Stimulated activated CD4-positive, alpha-beta T cell treated with anti-CD3 and anti-CD28 coated beads, Interleukin-2, amount 100 ng/mL, for 24 hours (primary cell): Measurements from ENCODE around the gene SLCO2A1.

Experiments
- DNase-seq, 2 donors: peaks; one replicate each; pipeline ENCODE4 v3.0.0-alpha.2; 2020

SLCO2A1 gene

DNA sequence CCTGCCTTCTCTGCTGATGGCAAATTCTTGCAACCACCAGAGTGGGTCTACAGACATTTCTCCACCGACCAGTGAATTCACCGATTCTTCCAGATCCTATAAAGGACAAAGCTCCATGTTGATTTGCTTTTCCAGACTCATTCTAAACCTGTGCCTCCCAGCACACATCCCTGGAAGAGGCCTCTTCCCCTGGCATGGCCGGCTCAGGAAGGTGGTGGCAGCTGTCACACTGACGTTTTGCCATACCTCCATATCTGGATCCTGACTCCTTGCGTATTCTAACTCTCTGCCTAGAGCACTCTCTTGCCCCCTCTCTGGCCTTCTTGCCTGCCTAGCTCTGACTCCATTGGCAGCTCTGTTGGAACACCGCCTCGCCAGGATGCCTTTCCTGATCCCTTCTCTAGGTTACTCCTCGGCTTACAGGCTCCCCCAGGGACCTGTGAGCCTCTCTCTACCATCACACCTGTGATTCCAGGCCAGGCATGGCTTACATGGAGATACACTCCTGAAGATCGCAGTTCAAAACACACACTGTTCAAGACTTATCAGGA, 31.0 kb downstream of the SLCO2A1 start:
- no peak for DNase-seq

DNA sequence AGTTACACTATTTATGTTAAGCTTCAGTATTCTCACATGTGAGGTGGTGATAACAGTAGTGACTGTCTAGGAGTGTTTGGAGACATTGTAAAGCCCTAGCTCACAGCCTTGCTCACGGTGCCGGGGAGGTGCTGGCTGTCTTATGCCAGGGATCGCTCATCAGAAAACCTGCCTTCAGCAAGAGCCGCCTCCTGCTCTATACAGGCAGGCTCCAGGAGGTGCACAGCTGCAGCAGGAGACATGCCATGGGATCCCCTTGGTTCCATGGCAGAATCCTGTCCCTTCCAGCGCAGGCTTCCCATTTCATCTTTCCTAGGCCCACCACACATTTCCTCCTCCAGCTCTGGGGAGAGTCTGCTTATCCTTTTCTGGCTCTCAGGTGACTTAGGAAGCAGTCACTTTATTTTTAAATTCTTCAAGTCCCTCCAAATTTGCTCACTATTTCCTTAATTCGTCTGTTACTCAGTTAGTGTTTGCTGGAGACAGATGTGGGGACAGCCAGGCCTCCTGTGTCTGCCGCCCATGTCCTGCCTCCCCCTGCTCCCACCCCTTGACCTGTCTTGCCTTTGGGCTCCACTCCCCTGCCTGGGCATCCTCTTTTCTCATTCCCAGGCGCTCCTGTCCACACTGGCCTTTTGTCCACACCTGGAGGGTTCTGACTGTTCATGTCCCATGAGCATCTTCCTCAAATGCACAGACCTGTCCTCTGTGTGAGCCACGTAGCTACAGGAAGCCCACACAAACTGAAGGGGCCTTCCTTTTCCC, 31.7 kb downstream of the SLCO2A1 start:
- DNase-seq: no peak

DNA sequence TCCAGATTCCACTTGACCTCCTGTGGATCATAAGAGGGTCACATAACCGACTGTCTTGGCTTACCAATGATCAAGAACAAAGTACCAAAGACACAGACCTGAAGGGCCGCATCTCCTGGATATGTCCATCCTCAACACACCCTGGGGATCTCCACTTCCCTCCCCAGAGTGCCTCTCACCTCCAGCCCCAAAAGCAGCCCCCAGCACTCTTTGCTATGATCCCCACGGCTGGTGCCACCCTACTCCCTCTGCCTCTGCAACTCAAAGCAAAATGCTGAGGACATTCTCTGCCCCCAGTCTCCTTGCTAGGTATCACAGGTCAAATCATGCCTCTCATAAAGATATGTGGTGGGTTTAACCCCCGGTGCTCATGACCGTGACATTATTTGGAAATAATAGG, 32.7 kb downstream of the SLCO2A1 start:
- no peak for DNase-seq

DNA sequence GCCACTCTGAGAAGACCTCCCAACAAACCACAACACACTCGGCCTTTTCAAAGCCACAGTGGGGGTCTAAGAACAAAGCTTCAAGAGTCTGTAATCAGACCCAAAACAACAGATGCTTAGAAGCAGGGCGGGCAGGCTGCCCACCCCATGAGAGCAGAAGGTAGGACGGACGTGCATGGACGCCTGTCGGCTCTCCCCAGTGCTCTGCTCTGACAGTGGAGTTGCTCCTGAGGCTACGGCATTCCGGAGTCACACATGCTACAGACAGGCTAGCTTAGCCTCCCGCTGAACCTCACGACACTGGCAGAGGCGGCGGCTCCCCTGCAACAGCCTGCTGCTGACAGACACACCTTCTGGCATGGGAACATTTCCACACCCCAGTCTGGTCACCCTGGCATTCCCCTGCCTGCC, 33.5 kb downstream of the SLCO2A1 start:
- no peak for DNase-seq

DNA sequence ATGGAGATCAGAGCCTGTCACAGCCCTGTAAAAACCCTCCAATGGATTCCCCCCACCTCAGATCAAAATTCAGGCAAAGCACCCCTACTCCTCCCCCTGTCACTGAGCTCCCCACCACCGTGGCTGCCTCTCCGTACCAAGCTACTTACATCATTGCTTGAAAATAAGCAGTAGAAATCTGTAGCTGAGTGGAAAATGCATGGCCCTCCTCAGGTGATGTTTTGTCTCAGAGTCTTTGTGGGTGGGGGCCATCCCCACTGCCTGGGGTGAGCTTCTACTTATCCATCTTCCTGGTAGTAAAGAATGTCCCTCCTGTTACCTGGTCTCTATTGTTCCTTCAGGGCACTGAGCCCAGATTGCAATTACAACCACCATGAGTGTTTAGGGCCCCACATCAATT, 34.5 kb downstream of the SLCO2A1 start:
- no peak for DNase-seq

DNA sequence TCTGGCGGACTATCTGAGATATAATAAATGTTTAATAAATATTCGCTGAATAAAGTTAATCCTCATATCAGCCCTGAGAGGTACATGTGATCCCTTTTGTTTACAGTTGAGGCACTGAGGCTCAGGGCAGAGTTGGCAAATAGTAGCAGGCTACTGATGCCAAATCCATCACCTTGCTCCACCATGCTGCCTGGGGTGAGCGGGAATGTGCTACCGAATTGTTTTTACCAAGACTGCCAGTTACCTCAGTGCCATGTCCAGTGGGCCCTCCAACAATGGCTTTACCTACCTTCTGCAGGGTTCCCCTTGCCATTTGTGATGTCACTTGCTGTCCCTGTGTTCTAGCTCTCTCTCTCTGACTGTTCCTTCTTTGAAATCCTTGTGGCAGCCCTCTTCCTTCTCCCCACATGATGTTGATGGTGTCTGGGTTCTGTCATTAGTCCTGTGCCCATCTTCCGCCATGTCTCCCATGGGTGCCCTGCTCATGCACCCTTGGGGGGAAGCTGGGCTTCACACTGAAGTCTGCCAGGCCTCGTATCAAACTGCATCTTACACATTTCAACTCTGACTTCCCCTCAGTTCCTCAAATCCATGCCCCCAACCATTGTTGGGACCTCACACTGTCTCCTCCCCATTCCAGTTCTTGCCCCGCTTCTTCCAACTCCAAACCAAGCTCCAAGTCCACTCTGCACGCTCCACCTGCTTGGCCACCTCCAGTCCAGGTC, 35.4 kb downstream of the SLCO2A1 start:
- DNase-seq: no peak

DNA sequence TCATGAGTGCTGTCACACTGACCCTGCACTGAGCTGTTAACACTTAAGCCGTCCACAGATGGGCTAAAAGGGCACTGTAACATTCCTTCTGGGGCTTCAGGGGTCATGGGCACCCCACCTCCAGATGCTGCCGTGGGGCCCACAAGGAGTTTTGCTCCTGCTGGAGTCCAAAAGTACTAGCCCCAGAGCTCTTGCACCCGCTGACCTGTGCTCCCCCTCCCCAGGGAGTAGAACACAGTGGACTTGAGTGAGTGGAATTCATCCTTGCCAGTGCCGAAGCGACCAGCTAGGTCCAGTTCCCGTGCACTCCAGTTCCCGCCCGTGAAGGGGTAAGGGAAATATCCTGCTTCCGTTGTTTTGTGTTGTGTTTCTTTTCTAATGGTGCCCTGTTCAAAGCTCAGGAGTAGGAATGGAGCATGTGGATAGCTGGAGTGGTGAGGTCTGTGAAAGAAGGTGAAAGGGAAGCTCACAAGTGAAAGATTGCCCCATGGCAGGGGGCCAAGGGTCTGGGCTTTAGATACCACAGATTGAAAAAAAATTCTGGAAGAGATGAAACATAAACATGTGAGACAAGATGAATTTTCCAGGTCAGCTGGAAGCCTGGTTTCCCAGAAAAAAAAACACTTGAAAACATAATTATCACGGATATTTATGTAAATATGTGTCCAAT, 36.6 kb downstream of the SLCO2A1 start:
- no peak for DNase-seq

DNA sequence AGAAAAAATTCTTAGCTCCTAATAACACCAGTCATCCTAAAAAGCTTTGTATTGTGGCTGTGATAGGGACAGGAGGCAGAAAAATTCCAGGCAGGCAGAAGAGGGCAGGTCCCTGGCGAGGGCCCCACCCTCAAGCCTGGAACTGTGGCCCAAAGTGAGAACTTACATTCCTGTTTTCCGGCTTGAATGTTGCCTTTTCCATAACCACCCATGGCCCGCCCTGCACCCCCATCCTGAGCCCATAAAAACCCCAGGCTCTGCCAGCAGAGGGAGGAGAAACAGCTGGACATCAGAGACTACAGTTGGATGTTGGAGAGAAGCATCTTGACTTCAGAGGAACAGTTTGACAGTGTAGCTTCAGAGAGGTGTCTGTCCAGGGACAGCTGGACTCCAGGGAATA, 37.3 kb downstream of the SLCO2A1 start:
- no peak for DNase-seq

DNA sequence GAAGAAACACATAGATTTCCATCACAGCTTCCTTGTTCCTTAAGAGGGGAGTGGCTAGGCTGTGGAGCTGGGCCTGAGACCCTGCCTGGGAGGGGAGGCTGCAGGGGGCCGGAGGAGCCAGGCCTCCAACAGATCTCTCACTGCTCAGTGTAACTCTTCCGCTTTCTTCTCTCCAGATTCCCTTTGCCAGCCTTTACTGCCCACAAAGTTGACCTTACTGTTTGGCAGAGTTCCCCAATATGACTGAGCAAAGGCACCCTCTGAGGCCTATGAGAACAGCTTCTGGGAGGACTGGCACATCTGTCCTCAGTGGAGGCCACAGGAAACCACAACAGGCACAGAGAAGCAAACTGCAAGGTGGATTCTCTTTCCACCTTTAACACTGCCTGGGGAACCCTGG, 38.1 kb downstream of the SLCO2A1 start:
- DNase-seq: no peak

DNA sequence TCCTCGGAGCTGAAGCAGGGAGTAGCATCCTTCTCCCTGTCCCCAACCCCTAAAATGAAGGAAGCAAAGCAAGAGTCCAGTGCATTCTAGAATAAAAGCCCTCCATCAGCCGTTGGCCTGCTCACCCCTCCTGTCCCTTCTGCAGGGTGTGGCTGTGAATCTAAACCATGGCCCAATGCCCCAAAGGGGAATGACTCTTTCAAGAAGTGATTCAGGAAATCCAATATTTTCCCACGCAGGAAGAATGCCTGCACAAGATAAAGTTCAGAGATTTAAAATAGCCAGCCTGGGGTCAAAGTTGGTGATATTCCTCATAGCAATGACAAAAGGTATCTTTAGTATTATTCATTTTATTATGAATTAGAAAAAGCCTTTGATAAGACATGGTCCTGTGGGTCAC, 38.5 kb downstream of the SLCO2A1 start:
- no peak for DNase-seq

DNA sequence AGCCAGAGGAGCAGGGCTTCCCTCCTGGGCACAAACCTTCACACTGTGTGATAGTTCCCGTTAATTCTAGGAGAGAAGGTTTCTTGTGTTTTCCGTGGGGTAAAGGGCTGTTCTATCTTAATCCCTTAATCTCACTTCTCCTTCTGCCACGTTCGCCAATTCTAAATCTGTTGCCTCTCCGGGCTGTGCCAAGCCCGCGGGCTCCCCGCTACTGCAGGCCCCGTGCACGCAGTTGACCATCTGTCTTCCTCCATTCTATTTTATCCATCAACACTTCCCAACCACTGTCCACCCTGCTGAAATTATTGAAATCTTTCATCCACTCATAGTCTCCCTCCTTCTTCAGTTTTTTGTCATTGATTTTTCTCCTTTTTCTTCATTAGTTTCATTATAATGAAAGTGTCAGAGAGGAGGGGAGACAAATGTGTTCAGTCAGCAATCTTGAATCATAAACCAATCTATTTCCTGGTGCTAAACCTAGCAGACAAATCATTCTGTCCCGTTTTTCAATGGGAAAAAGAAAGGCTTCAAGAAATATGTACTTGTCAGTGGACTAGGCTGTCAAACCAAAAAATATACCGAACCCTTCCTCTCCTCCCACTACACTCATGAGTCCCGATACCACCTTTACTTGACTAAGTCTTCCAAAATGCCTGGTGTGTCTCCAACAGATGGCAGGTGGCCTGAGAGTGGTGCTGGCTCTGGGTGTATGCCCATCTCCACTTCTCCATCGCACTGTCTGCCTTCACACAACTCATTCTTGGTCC, 39.6 kb downstream of the SLCO2A1 start:
- no peak for DNase-seq

DNA sequence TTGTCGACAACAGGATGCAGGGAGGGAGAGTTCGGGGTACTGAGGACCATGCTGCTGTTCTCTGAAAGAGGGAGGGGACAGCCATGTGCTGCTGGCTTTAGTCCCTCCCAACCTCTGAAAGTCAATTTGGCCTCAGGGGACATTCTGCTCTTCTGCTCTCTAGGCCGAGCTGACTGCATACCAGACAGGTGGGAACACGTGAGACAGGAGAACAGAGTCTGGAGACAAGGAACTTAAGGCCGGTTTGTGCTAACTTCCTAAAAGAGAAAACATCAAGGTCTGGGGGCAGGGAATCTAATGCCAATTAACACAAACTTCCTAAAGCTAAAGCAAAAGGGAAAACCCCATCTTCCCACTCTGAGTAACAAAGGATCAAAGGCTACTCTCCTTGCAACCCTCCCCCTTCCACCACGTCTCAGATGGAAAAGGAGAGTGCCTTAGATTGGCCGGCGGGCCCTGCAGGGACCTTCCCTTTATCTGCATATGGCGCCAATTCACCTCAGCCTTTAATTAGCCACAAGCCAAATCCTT, 41.0 kb downstream of the SLCO2A1 start:
- DNase-seq: no peak

DNA sequence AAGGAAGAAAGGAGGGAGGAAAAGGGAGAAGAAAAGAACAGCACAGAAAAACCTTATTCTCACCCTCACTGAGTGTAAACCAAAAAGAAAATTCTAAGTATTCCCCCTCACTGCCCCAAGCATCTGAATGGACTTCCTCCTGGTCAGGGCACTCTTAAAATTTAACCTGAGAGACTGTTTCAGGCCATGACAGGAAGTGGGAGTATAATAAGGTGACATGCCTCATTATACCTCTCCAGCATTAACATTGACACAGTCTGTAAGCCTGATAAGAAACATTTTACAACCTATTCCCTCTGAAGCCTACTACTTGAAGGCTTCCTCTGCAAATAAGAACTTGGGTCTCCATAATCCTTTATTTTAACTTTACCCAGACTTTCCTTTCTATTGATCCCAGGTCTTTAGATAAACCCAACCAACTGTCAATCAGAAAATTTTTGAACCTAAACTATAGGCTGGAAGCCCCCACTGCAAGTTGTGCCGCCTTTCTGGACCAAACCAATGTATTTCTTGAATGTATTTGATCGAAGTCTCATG, 41.7 kb downstream of the SLCO2A1 start:
- DNase-seq: no peak

DNA sequence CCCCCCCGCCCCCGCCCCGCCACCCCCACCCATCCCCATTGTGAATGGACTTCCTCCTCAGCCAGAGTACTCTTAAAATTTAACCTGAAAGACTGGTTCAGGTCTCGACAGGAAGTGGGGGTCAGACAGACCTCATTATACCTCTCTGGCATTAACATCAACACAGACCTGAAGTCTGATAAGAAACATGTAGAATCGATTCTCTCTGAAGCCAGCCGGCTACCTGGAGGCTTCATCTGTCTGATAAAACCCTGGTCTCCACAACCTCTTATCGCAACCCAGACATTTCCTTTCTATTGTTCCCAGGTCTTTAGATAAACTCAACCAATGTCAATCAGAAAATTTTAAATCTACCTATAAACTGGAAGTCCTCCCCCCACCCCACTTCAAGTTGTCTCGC, 42.6 kb downstream of the SLCO2A1 start:
- no peak for DNase-seq

DNA sequence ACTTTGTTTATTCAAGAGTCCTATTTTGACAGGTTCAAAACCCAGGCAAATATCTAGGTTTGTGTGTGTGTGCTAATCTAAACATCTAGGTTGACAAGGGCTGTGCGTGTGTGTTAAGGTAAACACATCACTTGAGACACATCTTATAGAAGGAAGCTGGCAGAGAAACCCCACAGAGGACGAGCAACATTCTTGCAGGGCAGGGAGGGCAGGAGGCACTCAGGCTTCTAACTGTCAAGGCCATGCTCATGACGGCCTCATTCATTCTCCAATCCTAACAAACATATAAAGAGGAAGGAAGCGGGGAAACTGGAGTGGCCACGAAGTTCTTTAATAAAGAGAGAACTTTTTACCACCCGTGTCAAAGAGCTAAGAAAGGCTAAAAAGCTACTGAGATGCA, 43.4 kb downstream of the SLCO2A1 start:
- no peak for DNase-seq

DNA sequence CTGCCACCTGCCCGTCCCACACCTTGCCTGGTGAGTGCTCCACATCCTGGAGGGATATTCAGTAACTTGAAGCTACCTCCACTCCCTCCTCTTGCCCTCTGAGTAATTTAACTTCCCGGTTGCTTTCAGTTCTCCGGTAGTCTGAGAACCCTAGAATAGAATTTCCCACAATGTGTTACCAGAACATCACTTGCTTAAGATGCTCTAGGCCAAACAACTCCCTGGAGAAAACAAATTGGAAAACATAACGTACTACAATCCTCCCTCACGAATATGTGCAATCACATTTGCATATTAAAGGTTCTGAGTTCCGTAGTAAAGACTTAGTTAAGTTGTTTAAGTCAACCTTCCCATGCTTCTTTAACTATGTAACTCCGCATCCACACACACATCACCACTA, 44.8 kb downstream of the SLCO2A1 start:
- no peak for DNase-seq

DNA sequence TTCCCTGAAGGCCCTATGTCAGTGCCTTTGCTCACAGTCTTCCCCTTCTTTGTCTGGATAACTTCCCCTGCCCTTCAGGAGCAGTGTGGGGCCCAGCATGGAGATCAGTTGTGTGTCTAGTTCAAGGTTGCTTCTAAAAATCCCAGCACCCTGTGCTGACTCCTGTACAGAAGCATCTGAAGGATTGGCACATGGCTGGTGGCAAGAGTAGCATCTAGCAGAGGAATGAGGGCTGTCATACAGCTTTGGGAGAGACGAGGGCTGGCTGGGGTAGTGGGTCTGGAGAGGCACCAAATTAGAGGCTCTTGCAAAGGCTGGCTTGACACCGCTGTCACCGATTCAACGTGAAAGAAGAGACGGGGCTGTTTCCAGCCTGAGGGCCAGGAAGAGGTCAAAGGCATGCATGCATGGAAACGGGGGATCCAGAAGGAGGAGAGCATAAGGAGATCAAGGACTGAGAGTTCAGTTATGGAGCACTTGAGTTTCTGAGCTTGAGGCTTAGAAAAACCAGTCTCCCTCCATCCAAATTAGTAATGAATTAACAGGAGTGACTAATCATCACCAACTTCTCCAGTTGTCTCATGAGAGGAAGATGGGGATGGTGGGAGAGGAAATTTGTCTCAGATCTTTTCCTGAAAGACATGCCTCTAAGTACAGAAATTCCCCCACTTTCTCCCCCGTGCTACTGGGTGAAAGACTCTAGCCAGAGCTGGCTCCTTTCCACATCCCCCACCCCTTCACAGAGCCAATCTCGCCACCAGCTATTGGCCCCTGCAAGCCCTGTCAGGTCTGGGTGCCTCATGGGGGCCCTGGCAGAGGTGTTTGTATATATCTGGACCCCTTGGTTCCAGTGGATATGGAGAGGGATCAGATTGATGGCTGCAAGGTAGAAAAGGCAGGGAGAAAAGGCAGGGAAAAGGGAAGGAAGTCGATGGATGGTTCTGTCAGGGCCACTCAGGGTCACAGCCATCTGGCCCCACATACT, 45.9 kb downstream of the SLCO2A1 start:
- DNase-seq: no peak

DNA sequence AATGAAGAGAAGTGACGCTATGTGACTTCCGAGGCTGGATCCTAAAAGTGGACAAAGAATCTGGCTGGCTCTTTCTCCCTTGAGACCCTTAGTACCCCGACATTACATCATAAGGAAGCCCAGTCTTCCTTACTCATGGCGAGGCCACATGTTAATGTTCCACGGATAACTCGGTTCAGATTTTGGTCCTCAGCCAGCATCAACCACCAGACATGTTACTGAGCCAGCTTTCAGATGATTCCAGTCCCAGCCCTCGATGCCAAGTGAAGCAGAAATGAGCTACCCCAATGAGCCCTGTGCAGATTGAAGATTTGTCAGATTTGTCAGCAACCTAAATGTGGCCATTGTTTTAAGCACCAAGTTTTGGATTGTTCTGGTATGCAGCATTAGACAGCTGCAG, 46.6 kb downstream of the SLCO2A1 start:
- DNase-seq: no peak

DNA sequence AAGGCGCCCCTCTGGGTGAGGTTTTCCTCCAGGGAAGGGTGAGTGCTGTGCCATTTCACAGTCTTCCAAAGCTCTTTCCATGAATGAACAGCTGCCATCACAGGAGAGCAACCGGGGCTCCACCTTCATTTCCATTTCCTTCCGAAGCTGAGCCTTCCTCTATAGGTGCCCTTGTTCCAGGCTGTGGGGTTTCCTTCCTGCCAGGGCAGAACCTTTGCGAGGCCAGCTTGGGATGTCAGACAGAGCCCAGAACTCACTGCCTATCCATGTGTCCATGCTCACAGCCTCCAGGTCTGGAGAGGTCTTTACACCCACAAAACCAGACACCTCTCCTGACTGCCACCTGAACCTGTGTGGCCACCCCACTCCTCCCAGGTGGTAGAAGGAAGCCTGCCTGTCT, 49.2 kb downstream of the SLCO2A1 start:
- DNase-seq: no peak

DNA sequence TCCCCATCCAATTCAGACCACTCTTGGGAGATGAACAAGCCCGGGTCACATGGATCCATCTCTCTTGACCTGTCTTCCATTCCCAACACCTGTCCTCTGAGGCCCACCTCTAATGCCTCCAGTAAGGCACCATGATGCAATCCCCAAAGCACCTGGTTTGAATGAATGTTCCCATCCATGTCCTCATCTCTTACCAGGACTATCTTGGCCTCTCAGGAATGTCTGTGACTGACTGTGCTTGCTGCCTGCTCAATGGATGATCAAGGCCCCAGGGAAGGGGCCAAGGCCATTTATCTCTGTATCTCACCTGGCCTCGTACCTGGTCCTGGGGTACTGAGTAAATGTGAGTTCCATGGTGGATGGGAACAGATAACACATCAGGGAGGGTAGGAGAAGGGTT, 49.7 kb downstream of the SLCO2A1 start:
- no peak for DNase-seq

DNA sequence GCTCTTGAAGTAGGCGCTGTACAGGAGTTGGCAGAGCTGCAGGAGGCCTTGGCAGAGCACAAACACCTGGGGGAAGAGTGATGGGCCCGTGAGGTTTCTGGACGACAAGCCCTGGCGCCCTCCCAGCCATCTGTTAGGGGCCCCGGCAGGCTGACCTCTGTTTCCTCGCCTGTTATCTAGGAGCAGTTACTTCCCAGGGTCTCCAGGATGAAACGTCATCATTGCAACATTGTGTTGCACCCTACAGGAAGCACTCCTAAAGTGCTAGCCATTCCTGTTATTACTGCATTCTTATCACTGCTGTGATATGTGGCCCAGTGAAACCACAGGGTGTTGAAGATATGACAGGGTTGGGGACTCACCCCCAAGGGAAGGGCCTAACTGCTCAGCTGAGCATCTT, 50.2 kb downstream of the SLCO2A1 start:
- no peak for DNase-seq
